ENCODE data around the gene HOXB1.
A peak's percentile ranks its signal among the peaks of the same experiment; 100 is the strongest.

The HOXB1 gene

GRCh38 chr17:48558831-48559121, 28.0 kb upstream of the HOXB1 start:
- peak overlapping the region; percentile 30 for H3K4me3 ChIP-seq (ENCODE audit: low read depth, low read length)
- no peak for DNase-seq (ENCODE audit: low read depth, low spot score)
- no peak for TF ChIP-seq CTCF (IDR thresholded peaks at IDR 0.05; ENCODE audit: low read depth, low read length)
- in situ Hi-C loops (cut with HindIII; ENCODE audit: low sequenced_read_pairs) = no loop called here

- in situ Hi-C loops (cut with HindIII; ENCODE audit: low sequenced_read_pairs) = no loop called here
- TF ChIP-seq CTCF (IDR thresholded peaks at IDR 0.05; ENCODE audit: low read depth, low read length) = no peak
- no peak for DNase-seq (ENCODE audit: low read depth, low spot score)
- peak overlapping the region; percentile 30 for H3K4me3 ChIP-seq (ENCODE audit: low read depth, low read length)
Measured at GRCh38 chr17:48558057-48558830, 27.4 kb upstream of the HOXB1 start.

GRCh38 chr17:48556576-48557401, 26.0 kb upstream of the HOXB1 start:
- TF ChIP-seq CTCF (IDR thresholded peaks at IDR 0.05; ENCODE audit: low read depth, low read length) = no peak
- in situ Hi-C loops (cut with HindIII; ENCODE audit: low sequenced_read_pairs) = no loop called here
- no peak for DNase-seq (ENCODE audit: low read depth, low spot score)
- peak overlapping the region; percentile 51 for H3K4me3 ChIP-seq (ENCODE audit: low read depth, low read length)

- no peak for TF ChIP-seq CTCF (IDR thresholded peaks at IDR 0.05; ENCODE audit: low read depth, low read length)
Measured at GRCh38 chr17:48556229-48556575, 25.4 kb upstream of the HOXB1 start.

GRCh38 chr17:48555258-48556228, 24.7 kb upstream of the HOXB1 start:
- peak; percentile 92 for DNase-seq (ENCODE audit: low read depth, low spot score)
- peak overlapping the region; percentile 51 for H3K4me3 ChIP-seq (ENCODE audit: low read depth, low read length)
- no peak for TF ChIP-seq CTCF (IDR thresholded peaks at IDR 0.05; ENCODE audit: low read depth, low read length)
- in situ Hi-C loops (cut with HindIII; ENCODE audit: low sequenced_read_pairs) = no loop called here

More at GRCh38 chr17:48556229-48556575, 25.4 kb upstream of the HOXB1 start:
- no peak for DNase-seq (ENCODE audit: low read depth, low spot score)
- peak overlapping the region; percentile 51 for H3K4me3 ChIP-seq (ENCODE audit: low read depth, low read length)
- in situ Hi-C loops (cut with HindIII; ENCODE audit: low sequenced_read_pairs) = no loop called here

Data from astrocyte of the spinal cord (primary cell).